K562 (cell line): ENCODE data around the gene TARBP1. TPM values are rescaled to one million over a fixed set of nuclear protein-coding genes. Genes with fewer than 3 reads are reported as not detected.

Experiments used
- ATAC-seq: fragments of 200-7000 bp; cut with Tn5 transposase; 3 replicates; pipeline ENCODE4 v1.9.1; 2020; ENCODE audit warnings: moderate library complexity
- BruUV-seq: library from RNA; stranded (reverse); fragments of 400-500 nt; replicated peaks from 2 replicates; lab custom pipeline; 2021; lab: Mats Ljungman, UMichigan
- CTCF ChIA-PET: fragments of 300-600 bp; formaldehyde crosslinking; extraction: SDS; loops from one replicate; lab custom pipeline; 2021; ENCODE audit warnings: low intra/inter-chr PET ratio; lab: Yijun Ruan, JAX
- POLR2A ChIA-PET: fragments of 300-600, 350-650 bp; sonication (Branson Sonifier 250); formaldehyde crosslinking; extraction: SDS; loops from one replicate; lab custom pipeline; 2021; ENCODE audit warnings: antibody characterized with exemption, inconsistent platforms; lab: Yijun Ruan, JAX
- DNase-seq, 4 experiments: peaks; one replicate each; pipeline versions ENCODE4 v3.0.0 to v3.0.0-alpha.2; 2011 to 2018; ENCODE audit warnings: low spot score in 3 of 4, mixed read lengths in 3 of 4; ENCODE audit errors: extremely low read depth in 1 of 4
- FAIRE-seq: peaks from 2 replicates; lab custom pipeline; 2011; peaks lifted over from hg19 to GRCh38; lab: Jason Lieb, UNC
- H2AFZ ChIP-seq: 2 replicates; pipeline ENCODE4 v1.6.0; 2011; ENCODE audit warnings: low read depth, low read length, control low read depth, inconsistent platforms
- H3K27ac ChIP-seq: fragments of 200-600 bp; 3 replicates; pipeline ENCODE4 v1.8.0; 2011; ENCODE audit warnings: low read depth, mild to moderate bottlenecking, control low read depth, inconsistent platforms, low read length, moderate library complexity, mixed read lengths; ENCODE audit errors: extremely low read depth
- H3K27me3 ChIP-seq, 2 experiments: fragments of 300-600 bp in 1 of 2; 2 replicates in 1 of 2; 3 replicates in 1 of 2; pipeline versions ENCODE4 v1.6.0 to v1.8.0; 2011; ENCODE audit warnings: inconsistent platforms in 2 of 2, low read length in 2 of 2, mild to moderate bottlenecking in 1 of 2, mixed read lengths in 1 of 2, moderate library complexity in 1 of 2; ENCODE audit not compliant: control insufficient read depth in 2 of 2, insufficient read depth in 2 of 2
- H3K36me3 ChIP-seq: fragments of 300-600 bp; 3 replicates; pipeline ENCODE4 v1.8.0; 2011; ENCODE audit warnings: mild to moderate bottlenecking, low read length, inconsistent platforms; ENCODE audit not compliant: control insufficient read depth, insufficient read depth
- H3K4me1 ChIP-seq, 2 experiments: fragments of 200-600 bp in 1 of 2; replicated peaks in 1 of 2; 2 replicates in 1 of 2; 3 replicates in 1 of 2; pipeline versions ENCODE4 v1.5.1 to v1.8.0; 2011; ENCODE audit warnings: inconsistent platforms in 2 of 2, low read length in 2 of 2, mild to moderate bottlenecking in 1 of 2, mixed read lengths in 1 of 2, moderate library complexity in 1 of 2; ENCODE audit not compliant: control insufficient read depth in 2 of 2, insufficient read depth in 2 of 2
- H3K4me2 ChIP-seq: 2 replicates; pipeline ENCODE4 v1.6.1; 2011; ENCODE audit warnings: low read length, control low read depth, inconsistent platforms, mixed read lengths; ENCODE audit not compliant: insufficient read depth
- H3K4me3 ChIP-seq: fragments of 200-600 bp; sonication (generic), shearing (Covaris generic); 2 replicates; pipeline ENCODE4 v1.5.1; 2016; ENCODE audit warnings: control low read depth, inconsistent platforms
- H3K79me2 ChIP-seq: fragments of 200-600 bp; 3 replicates; pipeline ENCODE4 v1.8.0; 2011; ENCODE audit warnings: low read length, inconsistent platforms; ENCODE audit not compliant: control insufficient read depth, insufficient read depth
- H3K9ac ChIP-seq, 2 experiments: 2 replicates each; pipeline versions ENCODE4 v1.6.0 to v1.6.1; 2011; ENCODE audit warnings: low read depth in 2 of 2, low read length in 2 of 2, control low read depth in 1 of 2, inconsistent platforms in 1 of 2, mild to moderate bottlenecking in 1 of 2, mixed read lengths in 1 of 2; ENCODE audit not compliant: insufficient read depth in 1 of 2
- H3K9me1 ChIP-seq: one replicate; pipeline ENCODE4 v1.6.0; 2011; ENCODE audit warnings: inconsistent platforms, mild to moderate bottlenecking, low read length, moderate library complexity; ENCODE audit not compliant: control insufficient read depth, insufficient read depth
- H3K9me3 ChIP-seq: replicated peaks from 2 replicates; pipeline ENCODE4 v1.5.1; 2011; ENCODE audit warnings: low read depth, low read length, inconsistent platforms; ENCODE audit not compliant: control insufficient read depth, insufficient read depth
- H4K20me1 ChIP-seq: replicated peaks from 2 replicates; pipeline ENCODE4 v1.6.1; 2011; ENCODE audit warnings: low read length, inconsistent platforms, mixed read lengths; ENCODE audit not compliant: control insufficient read depth, insufficient read depth
- FOXP1 ChIP-seq: sonication (generic); formaldehyde crosslinking; IDR thresholded peaks from 2 replicates; pipeline ENCODE4 v1.8.0; 2022; ENCODE audit warnings: mild to moderate bottlenecking, missing genetic modification reagents
- HDAC1 ChIP-seq, 2 experiments: fragments of 450-650 bp; IDR thresholded peaks; 2 replicates each; pipeline ENCODE4 v1.6.1; 2016 to 2017; ENCODE audit warnings: inconsistent platforms in 1 of 2, mild to moderate bottlenecking in 1 of 2, moderate library complexity in 1 of 2
- XRCC5 ChIP-seq: fragments of 200-400 bp; formaldehyde crosslinking; IDR thresholded peaks from 2 replicates; pipeline ENCODE4 v1.6.1; 2017; ENCODE audit warnings: low read depth, mild to moderate bottlenecking, low read length
- ZNF224 ChIP-seq: sonication (generic); formaldehyde crosslinking; IDR thresholded peaks from 2 replicates; pipeline ENCODE4 v1.8.0; 2022; ENCODE audit warnings: mild to moderate bottlenecking, missing genetic modification reagents
- WGBS: fragments of 100-300 bp; shearing (Covaris generic); methylation state at CpG from one replicate; pipeline ENCODE4 v1.1.6; 2016; ENCODE audit warnings: low coverage, mixed read lengths; ENCODE audit not compliant: insufficient coverage; ENCODE audit errors: missing lambda C conversion rate; 5-methylcytosine and 5-hydroxymethylcytosine counted together
- in situ Hi-C: fragments of 300-500 bp; cut with MboI; formaldehyde crosslinking; loops from 4 replicates; pipeline ENCODE4 v1.15.0; 2018; ENCODE audit warnings: inconsistent platforms, mixed read lengths
- intact Hi-C: fragments of 100-400 bp; cut with micrococcal nuclease; formaldehyde crosslinking; loops from 2 replicates; pipeline ENCODE4 v1.14.2; 2022
- polyA plus RNA-seq, 8 experiments: library from polyadenylated mRNA; depleted of rRNA in 4 of 8; stranded (reverse) in 5 of 8; unstranded in 3 of 8; fragments of >200 nt; fragmentation: Nextera tagmentation in 2 of 8; fragmentation: Illumina TruSeq in 1 of 8; extraction: Ambion mirVana in 2 of 8; extraction: Trizol in 1 of 8; gene quantifications; 2 replicates each; pipeline versions ENCODE4 v1.2.1 to v1.2.3, GENCODE V29; 2011 to 2014; ENCODE audit warnings: inconsistent platforms in 1 of 8, missing spikeins in 1 of 8
- total RNA-seq, 7 experiments: library from RNA; depleted of rRNA in 6 of 7; stranded (reverse); fragments of >200 nt in 6 of 7; fragmentation: Illumina TruSeq in 2 of 7; extraction: Trizol in 2 of 7; gene quantifications; 2 replicates each; pipeline versions ENCODE4 v1.2.1 to v1.2.3, GENCODE V29; 2011 to 2021; ENCODE audit warnings: low replicate concordance in 1 of 7
- TF ChIP-seq, protein P1 (sequence below): fragments of 450-650 bp; formaldehyde crosslinking; IDR thresholded peaks from 2 replicates; pipeline ENCODE4 v1.4.0; 2020; ENCODE audit warnings: mild to moderate bottlenecking, mixed read lengths

The TARBP1 gene
- total and polyA plus RNA-seq, 9 of the 15 experiments (the other 6 are each of a cell fraction or from before 2014, with no cell fraction given) = 8.8 to 48.0 (median 22.9) TPM

DNA sequence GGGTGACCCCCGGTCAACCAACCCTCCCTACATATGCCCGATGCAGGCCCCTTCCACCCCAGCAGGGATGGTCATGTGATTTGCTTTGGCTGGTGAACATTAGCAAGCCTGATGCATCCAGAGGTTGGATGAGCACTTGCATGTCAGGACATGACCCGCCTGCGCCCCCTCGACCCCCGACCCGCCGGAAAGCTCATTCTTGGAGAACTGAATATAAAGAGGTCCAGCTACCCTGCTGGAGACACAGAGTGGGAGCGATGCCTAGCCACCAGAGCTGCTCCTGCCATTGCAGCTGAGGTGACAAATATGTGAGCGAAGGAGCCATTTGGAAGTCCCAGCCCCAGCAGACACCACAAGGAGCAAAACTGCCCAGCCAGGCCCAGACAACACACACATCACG lies 66.1 kb downstream of the TARBP1 start:
- BruUV-seq = no TSS peak
- Histone ChIP-seq H3K4me1 (no peaks in the 10 kb centered on the region), H3K27ac (no peak overlapping the region), H3K9ac (no peak overlapping the region), H2AFZ (no peak overlapping the region), H3K36me3 (peaks cover 17% of the 10 kb centered on the region; the same call in 1 of the 3 replicates), H3K9me1 (no peaks in the 10 kb centered on the region), H3K4me3 (no peak overlapping the region), H3K79me2 (no peaks in the 10 kb centered on the region), H3K9me3 (no peaks in the 10 kb centered on the region), H4K20me1 (no peaks in the 10 kb centered on the region), H3K4me2 (no peak overlapping the region), H3K27me3 (no peaks in the 10 kb centered on the region)
- intact Hi-C loops (no loop called here), in situ Hi-C loops (no loop called here)
- CTCF ChIA-PET = no interaction called here
- no peak for DNase-seq
- TF ChIP-seq ZNF224 (CRISPR knock-in tag) = no peak
- TF ChIP-seq, protein P1, sequence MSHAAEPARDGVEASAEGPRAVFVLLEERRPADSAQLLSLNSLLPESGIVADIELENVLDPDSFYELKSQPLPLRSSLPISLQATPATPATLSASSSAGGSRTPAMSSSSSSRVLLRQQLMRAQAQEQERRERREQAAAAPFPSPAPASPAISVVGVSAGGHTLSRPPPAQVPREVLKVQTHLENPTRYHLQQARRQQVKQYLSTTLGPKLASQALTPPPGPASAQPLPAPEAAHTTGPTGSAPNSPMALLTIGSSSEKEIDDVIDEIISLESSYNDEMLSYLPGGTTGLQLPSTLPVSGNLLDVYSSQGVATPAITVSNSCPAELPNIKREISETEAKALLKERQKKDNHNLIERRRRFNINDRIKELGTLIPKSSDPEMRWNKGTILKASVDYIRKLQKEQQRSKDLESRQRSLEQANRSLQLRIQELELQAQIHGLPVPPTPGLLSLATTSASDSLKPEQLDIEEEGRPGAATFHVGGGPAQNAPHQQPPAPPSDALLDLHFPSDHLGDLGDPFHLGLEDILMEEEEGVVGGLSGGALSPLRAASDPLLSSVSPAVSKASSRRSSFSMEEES (CRISPR knock-in tag) = peak; percentile 48; the same call in 1 of the 2 replicates
- TF ChIP-seq FOXP1 (CRISPR knock-in tag) = no peak
- TF ChIP-seq XRCC5 = no peak
- TF ChIP-seq HDAC1 (IDR thresholded peaks at IDR 0.05) = no peak
- 85% methylated on average over 11 of the region's 11 CpGs for WGBS
- FAIRE-seq = no peak
- POLR2A ChIA-PET = interaction anchor here (0.8 kb wide), 1 partner anchor 100 kb away, joined by 5 read pairs; no protein-coding TSS in a partner anchor
- no peak for ATAC-seq
